NB4 (cell line): ENCODE results near the gene PLCB4.

Source experiments
- CTCF ChIP-seq: IDR thresholded peaks from one replicate; pipeline ENCODE4 v1.5.1; 2012; ENCODE audit warnings: low read depth, low read length
- MYC ChIP-seq: IDR thresholded peaks from 2 replicates; pipeline ENCODE4 v1.6.1; 2011; ENCODE audit warnings: low read depth, low read length
- POLR2A ChIP-seq: IDR thresholded peaks from 2 replicates; pipeline ENCODE4 v1.6.1; 2011; ENCODE audit warnings: mild to moderate bottlenecking; ENCODE audit not compliant: insufficient read length; ENCODE audit errors: extremely low read depth
- TF ChIP-seq, protein P1 (sequence below): IDR thresholded peaks from 2 replicates; pipeline ENCODE4 v1.6.1; 2011; ENCODE audit warnings: low read depth, low read length

DNA sequence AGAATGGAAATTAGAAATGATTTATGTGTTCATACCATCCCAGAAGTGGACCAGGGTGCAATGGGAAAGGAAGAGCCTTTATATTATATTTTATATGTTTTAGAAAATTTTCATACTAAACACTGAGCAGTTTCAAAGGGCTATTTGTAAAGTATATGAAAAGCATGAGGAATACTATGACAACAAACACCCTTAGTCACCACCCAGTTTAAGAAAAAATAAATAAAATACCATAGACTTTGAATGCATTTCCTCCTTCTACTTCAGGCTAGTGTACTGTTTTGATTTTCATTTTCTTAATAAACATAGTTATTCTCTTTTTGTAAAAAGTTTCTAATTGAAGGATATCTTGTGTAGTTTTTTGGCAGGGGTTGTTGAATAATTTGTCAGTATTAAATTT is 191.1 kb downstream of the PLCB4 start:
- TF ChIP-seq POLR2A (no peak), CTCF (no peak), MYC (no peak)
- TF ChIP-seq, protein P1, sequence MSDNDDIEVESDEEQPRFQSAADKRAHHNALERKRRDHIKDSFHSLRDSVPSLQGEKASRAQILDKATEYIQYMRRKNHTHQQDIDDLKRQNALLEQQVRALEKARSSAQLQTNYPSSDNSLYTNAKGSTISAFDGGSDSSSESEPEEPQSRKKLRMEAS = no peak
